COLO668 (cell line): ENCODE results near the gene SLC39A2.
"Not testable (repeated sequence)": the region's sequence is repeated elsewhere in the genome, so short reads cannot be mapped to it uniquely, and the experiment has no call there.

Experiments
- DNase-seq: peaks from one replicate; lab custom pipeline; 2025; ENCODE audit not compliant: unreplicated experiment; lab: John Stamatoyannopoulos, UW

SLC39A2 gene

GRCh38 chr14:20998674-20999366 is at the start of gene SLC39A2:
SLC39A2 (plus strand) TSS chr14:20999293; CDS start chr14:20999447, 154 bp downstream.
- DNase-seq, result no peak

GRCh38 chr14:20954736-20955537 is 44.2 kb upstream of the SLC39A2 start, which contains the start of gene RNASE2:
RNASE2 (plus strand) TSS chr14:20955487; CDS start chr14:20955772, 285 bp downstream.
- not testable (repeated sequence) for DNase-seq

- DNase-seq, result not testable (repeated sequence)
Measured at GRCh38 chr14:20955538-20955873, 43.6 kb upstream of the SLC39A2 start.

- DNase-seq, result no peak
Measured at GRCh38 chr14:20956376-20956976, 42.6 kb upstream of the SLC39A2 start.

GRCh38 chr14:20958946-20959345 is 40.1 kb upstream of the SLC39A2 start:
- not testable (repeated sequence) for DNase-seq

GRCh38 chr14:20969336-20969735 is 29.8 kb upstream of the SLC39A2 start:
- no peak for DNase-seq

- no peak for DNase-seq
Measured at GRCh38 chr14:20970647-20970982, 28.5 kb upstream of the SLC39A2 start.

- peak; percentile 77 for DNase-seq
Measured at GRCh38 chr14:20970983-20971704, 27.9 kb upstream of the SLC39A2 start.

GRCh38 chr14:20971705-20972021 is 27.4 kb upstream of the SLC39A2 start:
- no peak for DNase-seq

GRCh38 chr14:20973501-20973900 is 25.6 kb upstream of the SLC39A2 start:
- DNase-seq, result no peak

- no peak for DNase-seq
Measured at GRCh38 chr14:20976291-20976690, 22.8 kb upstream of the SLC39A2 start.

- DNase-seq, result no peak
Measured at GRCh38 chr14:20978687-20979086, 20.4 kb upstream of the SLC39A2 start.

GRCh38 chr14:20980906-20981305 is 18.2 kb upstream of the SLC39A2 start:
- no peak for DNase-seq

GRCh38 chr14:20982646-20983369 is 16.3 kb upstream of the SLC39A2 start:
- DNase-seq, result no peak

GRCh38 chr14:20985650-20986049 is 13.4 kb upstream of the SLC39A2 start:
- DNase-seq, result not testable (repeated sequence)

GRCh38 chr14:20986811-20987210 is 12.3 kb upstream of the SLC39A2 start:
- DNase-seq, result no peak

- no peak for DNase-seq
Measured at GRCh38 chr14:20988717-20989470, 10.2 kb upstream of the SLC39A2 start.

GRCh38 chr14:20989471-20989786 is 9.7 kb upstream of the SLC39A2 start:
- no peak for DNase-seq

GRCh38 chr14:20989787-20990600 is 9.1 kb upstream of the SLC39A2 start, which contains the start of gene METTL17:
METTL17 (plus strand) TSS chr14:20989980; CDS start chr14:20990003, 23 bp downstream.
- DNase-seq, result peak; percentile 88
